AG04449 (cell line): Measurements from ENCODE around the gene KIF6.

Experiments
- CTCF ChIA-PET: fragments of 350-600 bp; formaldehyde crosslinking; extraction: SDS; loops from one replicate; lab custom pipeline; 2021; ENCODE audit warnings: antibody characterized with exemption; lab: Yijun Ruan, JAX
- POLR2A ChIA-PET: fragments of 400-600, 350-600 bp; formaldehyde crosslinking; extraction: SDS; loops from one replicate; lab custom pipeline; 2020; ENCODE audit warnings: antibody characterized with exemption, inconsistent platforms; lab: Yijun Ruan, JAX
- DNase-seq: peaks from one replicate; pipeline ENCODE4 v3.0.0-alpha.2; 2010; ENCODE audit warnings: low read depth, low spot score
- H3K4me3 ChIP-seq: 2 replicates; pipeline ENCODE4 v1.5.1; 2011; ENCODE audit warnings: low read depth, mild to moderate bottlenecking, control low read depth, low read length
- TF ChIP-seq, protein P1 (sequence below): IDR thresholded peaks from one replicate; pipeline ENCODE4 v1.5.1; 2011; ENCODE audit warnings: mild to moderate bottlenecking, moderate library complexity, low read length, control low read depth, inconsistent platforms; ENCODE audit not compliant: insufficient read depth; ENCODE audit errors: missing control alignments

KIF6 gene

DNA sequence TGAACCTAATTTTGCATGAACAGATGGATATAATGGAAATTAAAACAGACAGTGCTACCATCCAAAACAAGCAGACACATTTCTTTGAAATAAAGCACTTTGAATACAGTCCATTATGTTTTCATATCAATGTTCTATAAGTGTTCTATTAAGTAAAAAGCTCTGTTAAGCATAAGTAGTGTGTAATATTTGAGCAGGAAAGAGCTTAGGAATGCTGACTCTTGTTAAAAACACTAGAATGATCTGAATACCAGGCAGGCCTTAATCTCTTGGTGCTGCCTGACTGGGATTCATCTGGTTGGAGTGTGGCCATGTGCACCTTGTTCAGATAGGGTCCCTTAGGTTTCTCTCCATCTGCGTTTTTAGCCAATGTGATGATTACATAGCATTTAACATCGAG is 130.9 kb downstream of the KIF6 start:
- POLR2A ChIA-PET, result interaction anchor here (0.5 kb wide), 1 partner anchor 27 kb away, joined by 4 read pairs; no protein-coding TSS in a partner anchor
- TF ChIP-seq, protein P1, sequence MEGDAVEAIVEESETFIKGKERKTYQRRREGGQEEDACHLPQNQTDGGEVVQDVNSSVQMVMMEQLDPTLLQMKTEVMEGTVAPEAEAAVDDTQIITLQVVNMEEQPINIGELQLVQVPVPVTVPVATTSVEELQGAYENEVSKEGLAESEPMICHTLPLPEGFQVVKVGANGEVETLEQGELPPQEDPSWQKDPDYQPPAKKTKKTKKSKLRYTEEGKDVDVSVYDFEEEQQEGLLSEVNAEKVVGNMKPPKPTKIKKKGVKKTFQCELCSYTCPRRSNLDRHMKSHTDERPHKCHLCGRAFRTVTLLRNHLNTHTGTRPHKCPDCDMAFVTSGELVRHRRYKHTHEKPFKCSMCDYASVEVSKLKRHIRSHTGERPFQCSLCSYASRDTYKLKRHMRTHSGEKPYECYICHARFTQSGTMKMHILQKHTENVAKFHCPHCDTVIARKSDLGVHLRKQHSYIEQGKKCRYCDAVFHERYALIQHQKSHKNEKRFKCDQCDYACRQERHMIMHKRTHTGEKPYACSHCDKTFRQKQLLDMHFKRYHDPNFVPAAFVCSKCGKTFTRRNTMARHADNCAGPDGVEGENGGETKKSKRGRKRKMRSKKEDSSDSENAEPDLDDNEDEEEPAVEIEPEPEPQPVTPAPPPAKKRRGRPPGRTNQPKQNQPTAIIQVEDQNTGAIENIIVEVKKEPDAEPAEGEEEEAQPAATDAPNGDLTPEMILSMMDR, result no peak
- no peak overlapping the region for H3K4me3 ChIP-seq
- CTCF ChIA-PET, result no interaction called here
- no peak for DNase-seq

DNA sequence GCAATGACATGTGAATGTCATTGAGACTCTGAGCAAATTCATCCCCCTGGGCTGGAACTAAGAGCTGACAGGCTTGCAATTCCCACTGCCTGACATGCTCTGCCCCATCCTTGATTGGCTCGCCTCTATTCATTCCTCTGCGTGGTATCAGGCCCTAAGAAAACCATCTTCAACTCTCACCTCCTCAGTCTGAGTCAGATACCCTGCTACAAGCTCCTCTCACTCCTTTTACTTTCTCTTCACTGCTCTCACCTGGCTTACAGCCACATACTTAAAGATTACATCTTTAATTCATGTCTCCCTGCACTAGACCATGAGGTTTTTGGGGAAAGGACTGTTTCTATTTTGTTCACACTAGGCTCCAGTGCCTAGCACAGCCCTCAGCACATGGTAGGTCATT is 131.6 kb downstream of the KIF6 start:
- CTCF ChIA-PET, result no interaction called here
- no peak overlapping the region for H3K4me3 ChIP-seq
- POLR2A ChIA-PET, result no interaction called here
- TF ChIP-seq, protein P1, result no peak
- no peak for DNase-seq

GRCh38 chr6:39590871-39591393 is 134.3 kb downstream of the KIF6 start:
- DNase-seq, result no peak
- ChIA-PET CTCF (no interaction called here), POLR2A (no interaction called here)
- TF ChIP-seq, protein P1, result no peak
- no peak overlapping the region for H3K4me3 ChIP-seq

DNA sequence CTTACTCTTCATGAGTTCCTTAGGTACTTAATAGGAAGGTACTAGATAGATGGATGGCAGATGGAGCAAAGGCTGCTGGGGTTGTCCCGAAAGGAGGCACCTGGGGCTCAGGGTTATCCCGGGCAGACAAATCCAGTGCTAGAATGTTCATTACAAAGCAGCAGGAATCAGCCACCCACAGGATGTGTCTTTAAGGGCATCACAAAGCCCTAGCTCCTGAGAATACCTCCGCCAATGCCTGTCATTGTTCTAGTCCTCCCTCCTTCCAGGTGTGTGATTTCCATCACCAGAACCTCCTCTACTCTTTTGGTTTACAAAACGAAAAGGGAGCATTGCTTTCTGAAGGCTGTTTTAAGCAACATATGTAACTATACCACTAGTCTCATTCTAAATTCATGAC is 138.1 kb downstream of the KIF6 start:
- CTCF ChIA-PET, result no interaction called here
- no peak for DNase-seq
- no peak overlapping the region for H3K4me3 ChIP-seq
- TF ChIP-seq, protein P1, result no peak
- POLR2A ChIA-PET, result no interaction called here

- TF ChIP-seq, protein P1, result no peak
- ChIA-PET POLR2A (no interaction called here), CTCF (no interaction called here)
- H3K4me3 ChIP-seq, result no peak overlapping the region
- DNase-seq, result no peak
Observed at GRCh38 chr6:39585641-39586040, 139.6 kb downstream of the KIF6 start.

GRCh38 chr6:39577446-39578165 is 147.6 kb downstream of the KIF6 start:
- POLR2A ChIA-PET, result no interaction called here
- TF ChIP-seq, protein P1, result no peak
- no peak for DNase-seq
- H3K4me3 ChIP-seq, result no peak overlapping the region
- CTCF ChIA-PET, result interaction anchor here (0.5 kb wide), 1 partner anchor 107 kb away, joined by 3 read pairs; no protein-coding TSS in a partner anchor
